GM23338 (cell line): ENCODE results near the gene NPAS3. TPM values are rescaled to one million over a fixed set of nuclear protein-coding genes. Genes with fewer than 3 reads are reported as not detected.

Experiments
- ATAC-seq: fragments of 200-7000 bp; cut with Tn5 transposase; 3 replicates; pipeline ENCODE4 v1.9.1; 2020
- DNase-seq: peaks from one replicate; pipeline ENCODE4 v3.0.0-alpha.2; 2015; ENCODE audit warnings: low spot score
- H2AFZ ChIP-seq: fragments of 200-600 bp; sonication (generic); 2 replicates; pipeline ENCODE4 v1.8.0; 2016; ENCODE audit warnings: antibody characterized with exemption, mild to moderate bottlenecking, moderate library complexity
- H3F3A ChIP-seq: fragments of 200-600 bp; sonication (generic); replicated peaks from 2 replicates; pipeline ENCODE4 v1.8.0; 2017; ENCODE audit warnings: antibody characterized with exemption, mixed run types, low read depth
- H3K27ac ChIP-seq: fragments of 200-600 bp; sonication (generic); 2 replicates; pipeline ENCODE4 v1.6.1; 2016; ENCODE audit warnings: low read depth
- H3K27me3 ChIP-seq: fragments of 200-600 bp; sonication (generic); 2 replicates; pipeline ENCODE4 v1.8.0; 2016; ENCODE audit warnings: mild to moderate bottlenecking, mixed run types, moderate library complexity; ENCODE audit not compliant: insufficient read depth
- H3K36me3 ChIP-seq: fragments of 200-600 bp; sonication (generic); 2 replicates; pipeline ENCODE4 v1.8.0; 2016; ENCODE audit warnings: mild to moderate bottlenecking; ENCODE audit not compliant: insufficient read depth
- H3K4me1 ChIP-seq: fragments of 200-600 bp; sonication (generic); 2 replicates; pipeline ENCODE4 v1.8.0; 2016; ENCODE audit warnings: mild to moderate bottlenecking, moderate library complexity; ENCODE audit not compliant: insufficient read depth
- H3K4me2 ChIP-seq: fragments of 200-600 bp; sonication (generic); 2 replicates; pipeline ENCODE4 v1.7.1; 2017; ENCODE audit warnings: mixed run types
- H3K4me3 ChIP-seq: fragments of 200-600 bp; sonication (generic); 2 replicates; pipeline ENCODE4 v1.6.1; 2016; ENCODE audit warnings: mixed run types
- H3K79me2 ChIP-seq: fragments of 200-600 bp; sonication (generic); replicated peaks from 2 replicates; pipeline ENCODE4 v1.8.0; 2017; ENCODE audit warnings: mild to moderate bottlenecking; ENCODE audit not compliant: insufficient read depth
- H3K9me2 ChIP-seq: fragments of 200-600 bp; sonication (generic); 2 replicates; pipeline ENCODE4 v1.8.0; 2017; ENCODE audit not compliant: insufficient read depth
- H4K20me1 ChIP-seq: fragments of 200-600 bp; sonication (generic); replicated peaks from 2 replicates; pipeline ENCODE4 v1.8.0; 2017; ENCODE audit warnings: mild to moderate bottlenecking; ENCODE audit not compliant: insufficient read depth
- H3K27ac Mint-ChIP-seq: 2 replicates; pipeline ENCODE4 v1.8.0; 2020; ENCODE audit warnings: inconsistent platforms, mild to moderate bottlenecking, moderate library complexity, mixed read lengths
- H3K27me3 Mint-ChIP-seq: 3 replicates; pipeline ENCODE4 v1.8.0; 2022; ENCODE audit warnings: low read depth, mild to moderate bottlenecking, moderate library complexity, mixed read lengths, inconsistent platforms; ENCODE audit not compliant: insufficient read depth, poor library complexity
- H3K36me3 Mint-ChIP-seq: 3 replicates; pipeline ENCODE4 v1.8.0; 2021; ENCODE audit warnings: low read depth, mild to moderate bottlenecking, inconsistent platforms, moderate library complexity, mixed read lengths
- H3K4me1 Mint-ChIP-seq: 3 replicates; pipeline ENCODE4 v1.8.0; 2020; ENCODE audit warnings: mild to moderate bottlenecking, inconsistent platforms, mixed read lengths
- H3K4me3 Mint-ChIP-seq: 3 replicates; pipeline ENCODE4 v1.8.0; 2021; ENCODE audit warnings: moderate library complexity, mild to moderate bottlenecking, inconsistent platforms, mixed read lengths
- H3K9me3 Mint-ChIP-seq: 3 replicates; pipeline ENCODE4 v1.8.0; 2020; ENCODE audit warnings: moderate library complexity, mild to moderate bottlenecking, inconsistent platforms, mixed read lengths
- CREB1 ChIP-seq: fragments of 250-450 bp; sonication (Bioruptor Pico); IDR thresholded peaks from 2 replicates; pipeline ENCODE4 v1.5.0; 2020; ENCODE audit warnings: low read depth, mild to moderate bottlenecking, moderate library complexity
- STAT1 ChIP-seq: IDR thresholded peaks from one replicate; pipeline ENCODE4 v1.6.1; 2016; ENCODE audit warnings: antibody characterized with exemption; ENCODE audit not compliant: unreplicated experiment
- ZNF331 ChIP-seq: fragments of 250-450 bp; sonication (Bioruptor Pico); IDR thresholded peaks from 2 replicates; pipeline ENCODE4 v1.5.0; 2020; ENCODE audit warnings: low read depth, mild to moderate bottlenecking, moderate library complexity
- polyA plus RNA-seq: library from polyadenylated mRNA; unstranded; fragments of >200 nt; fragmentation: Nextera tagmentation; extraction: Ambion mirVana; gene quantifications from 2 replicates; pipeline ENCODE4 v1.2.1, GENCODE V29; 2016
- total RNA-seq: library from RNA; depleted of rRNA; stranded (reverse); fragments of >200 nt; shearing (Covaris generic); gene quantifications from 2 replicates; pipeline ENCODE4 v1.2.3, GENCODE V29; 2014
- TF ChIP-seq, protein P1 (sequence below), 2 experiments: fragments of 200-600 bp in 1 of 2; sonication (generic) in 1 of 2; conservative IDR thresholded peaks; 2 replicates each; pipeline versions ENCODE4 v1.5.1 to v1.6.1; 2016 to 2017; ENCODE audit warnings: antibody characterized with exemption in 2 of 2, low read depth in 2 of 2, mild to moderate bottlenecking in 2 of 2, moderate library complexity in 1 of 2
- TF ChIP-seq, protein P2 (sequence below): fragments of 250-450 bp; sonication (Bioruptor Pico); IDR thresholded peaks from 2 replicates; pipeline ENCODE4 v1.5.0; 2020; ENCODE audit warnings: mild to moderate bottlenecking, moderate library complexity

The NPAS3 gene
- total and polyA plus RNA-seq, 2 experiments from 2014 or later = 0.17 to 0.19 TPM

DNA sequence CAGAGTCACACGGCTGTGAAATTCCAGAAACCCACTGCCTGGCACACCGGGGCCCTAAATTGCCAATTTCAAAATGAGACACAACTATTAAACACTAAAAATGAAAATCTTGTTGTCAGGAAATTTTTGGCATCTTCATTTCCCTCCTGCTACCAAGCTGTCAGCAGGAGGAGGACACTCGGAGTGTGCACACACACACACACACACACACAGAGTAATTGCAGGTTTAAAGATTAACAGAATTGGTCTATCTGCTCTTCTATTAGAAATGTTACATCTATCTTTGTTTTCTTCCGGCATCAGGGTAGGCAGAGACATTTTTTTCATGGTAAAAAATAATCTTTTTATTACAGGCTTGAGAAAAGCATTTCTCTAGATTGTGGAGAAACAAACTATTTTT lies 698.0 kb downstream of the NPAS3 start (continued):
- TF ChIP-seq, protein P1, sequence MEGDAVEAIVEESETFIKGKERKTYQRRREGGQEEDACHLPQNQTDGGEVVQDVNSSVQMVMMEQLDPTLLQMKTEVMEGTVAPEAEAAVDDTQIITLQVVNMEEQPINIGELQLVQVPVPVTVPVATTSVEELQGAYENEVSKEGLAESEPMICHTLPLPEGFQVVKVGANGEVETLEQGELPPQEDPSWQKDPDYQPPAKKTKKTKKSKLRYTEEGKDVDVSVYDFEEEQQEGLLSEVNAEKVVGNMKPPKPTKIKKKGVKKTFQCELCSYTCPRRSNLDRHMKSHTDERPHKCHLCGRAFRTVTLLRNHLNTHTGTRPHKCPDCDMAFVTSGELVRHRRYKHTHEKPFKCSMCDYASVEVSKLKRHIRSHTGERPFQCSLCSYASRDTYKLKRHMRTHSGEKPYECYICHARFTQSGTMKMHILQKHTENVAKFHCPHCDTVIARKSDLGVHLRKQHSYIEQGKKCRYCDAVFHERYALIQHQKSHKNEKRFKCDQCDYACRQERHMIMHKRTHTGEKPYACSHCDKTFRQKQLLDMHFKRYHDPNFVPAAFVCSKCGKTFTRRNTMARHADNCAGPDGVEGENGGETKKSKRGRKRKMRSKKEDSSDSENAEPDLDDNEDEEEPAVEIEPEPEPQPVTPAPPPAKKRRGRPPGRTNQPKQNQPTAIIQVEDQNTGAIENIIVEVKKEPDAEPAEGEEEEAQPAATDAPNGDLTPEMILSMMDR (conservative IDR thresholded peaks at IDR 0.05; ENCODE audit: low read depth in 2 of 2) = no peak
- TF ChIP-seq, protein P2, sequence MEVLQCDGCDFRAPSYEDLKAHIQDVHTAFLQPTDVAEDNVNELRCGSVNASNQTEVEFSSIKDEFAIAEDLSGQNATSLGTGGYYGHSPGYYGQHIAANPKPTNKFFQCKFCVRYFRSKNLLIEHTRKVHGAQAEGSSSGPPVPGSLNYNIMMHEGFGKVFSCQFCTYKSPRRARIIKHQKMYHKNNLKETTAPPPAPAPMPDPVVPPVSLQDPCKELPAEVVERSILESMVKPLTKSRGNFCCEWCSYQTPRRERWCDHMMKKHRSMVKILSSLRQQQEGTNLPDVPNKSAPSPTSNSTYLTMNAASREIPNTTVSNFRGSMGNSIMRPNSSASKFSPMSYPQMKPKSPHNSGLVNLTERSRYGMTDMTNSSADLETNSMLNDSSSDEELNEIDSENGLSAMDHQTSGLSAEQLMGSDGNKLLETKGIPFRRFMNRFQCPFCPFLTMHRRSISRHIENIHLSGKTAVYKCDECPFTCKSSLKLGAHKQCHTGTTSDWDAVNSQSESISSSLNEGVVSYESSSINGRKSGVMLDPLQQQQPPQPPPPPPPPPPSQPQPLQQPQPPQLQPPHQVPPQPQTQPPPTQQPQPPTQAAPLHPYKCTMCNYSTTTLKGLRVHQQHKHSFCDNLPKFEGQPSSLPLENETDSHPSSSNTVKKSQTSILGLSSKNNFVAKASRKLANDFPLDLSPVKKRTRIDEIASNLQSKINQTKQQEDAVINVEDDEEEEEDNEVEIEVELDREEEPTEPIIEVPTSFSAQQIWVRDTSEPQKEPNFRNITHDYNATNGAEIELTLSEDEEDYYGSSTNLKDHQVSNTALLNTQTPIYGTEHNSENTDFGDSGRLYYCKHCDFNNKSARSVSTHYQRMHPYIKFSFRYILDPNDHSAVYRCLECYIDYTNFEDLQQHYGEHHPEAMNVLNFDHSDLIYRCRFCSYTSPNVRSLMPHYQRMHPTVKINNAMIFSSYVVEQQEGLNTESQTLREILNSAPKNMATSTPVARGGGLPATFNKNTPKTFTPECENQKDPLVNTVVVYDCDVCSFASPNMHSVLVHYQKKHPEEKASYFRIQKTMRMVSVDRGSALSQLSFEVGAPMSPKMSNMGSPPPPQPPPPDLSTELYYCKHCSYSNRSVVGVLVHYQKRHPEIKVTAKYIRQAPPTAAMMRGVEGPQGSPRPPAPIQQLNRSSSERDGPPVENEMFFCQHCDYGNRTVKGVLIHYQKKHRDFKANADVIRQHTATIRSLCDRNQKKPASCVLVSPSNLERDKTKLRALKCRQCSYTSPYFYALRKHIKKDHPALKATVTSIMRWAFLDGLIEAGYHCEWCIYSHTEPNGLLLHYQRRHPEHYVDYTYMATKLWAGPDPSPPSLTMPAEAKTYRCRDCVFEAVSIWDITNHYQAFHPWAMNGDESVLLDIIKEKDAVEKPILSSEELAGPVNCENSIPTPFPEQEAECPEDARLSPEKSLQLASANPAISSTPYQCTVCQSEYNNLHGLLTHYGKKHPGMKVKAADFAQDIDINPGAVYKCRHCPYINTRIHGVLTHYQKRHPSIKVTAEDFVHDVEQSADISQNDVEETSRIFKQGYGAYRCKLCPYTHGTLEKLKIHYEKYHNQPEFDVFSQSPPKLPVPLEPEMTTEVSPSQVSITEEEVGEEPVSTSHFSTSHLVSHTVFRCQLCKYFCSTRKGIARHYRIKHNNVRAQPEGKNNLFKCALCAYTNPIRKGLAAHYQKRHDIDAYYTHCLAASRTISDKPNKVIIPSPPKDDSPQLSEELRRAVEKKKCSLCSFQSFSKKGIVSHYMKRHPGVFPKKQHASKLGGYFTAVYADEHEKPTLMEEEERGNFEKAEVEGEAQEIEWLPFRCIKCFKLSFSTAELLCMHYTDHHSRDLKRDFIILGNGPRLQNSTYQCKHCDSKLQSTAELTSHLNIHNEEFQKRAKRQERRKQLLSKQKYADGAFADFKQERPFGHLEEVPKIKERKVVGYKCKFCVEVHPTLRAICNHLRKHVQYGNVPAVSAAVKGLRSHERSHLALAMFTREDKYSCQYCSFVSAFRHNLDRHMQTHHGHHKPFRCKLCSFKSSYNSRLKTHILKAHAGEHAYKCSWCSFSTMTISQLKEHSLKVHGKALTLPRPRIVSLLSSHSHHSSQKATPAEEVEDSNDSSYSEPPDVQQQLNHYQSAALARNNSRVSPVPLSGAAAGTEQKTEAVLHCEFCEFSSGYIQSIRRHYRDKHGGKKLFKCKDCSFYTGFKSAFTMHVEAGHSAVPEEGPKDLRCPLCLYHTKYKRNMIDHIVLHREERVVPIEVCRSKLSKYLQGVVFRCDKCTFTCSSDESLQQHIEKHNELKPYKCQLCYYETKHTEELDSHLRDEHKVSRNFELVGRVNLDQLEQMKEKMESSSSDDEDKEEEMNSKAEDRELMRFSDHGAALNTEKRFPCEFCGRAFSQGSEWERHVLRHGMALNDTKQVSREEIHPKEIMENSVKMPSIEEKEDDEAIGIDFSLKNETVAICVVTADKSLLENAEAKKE (CRISPR knock-in tag) = no peak
- no peak for TF ChIP-seq CREB1 (CRISPR knock-in tag)
- no peak for TF ChIP-seq ZNF331 (CRISPR knock-in tag)

DNA sequence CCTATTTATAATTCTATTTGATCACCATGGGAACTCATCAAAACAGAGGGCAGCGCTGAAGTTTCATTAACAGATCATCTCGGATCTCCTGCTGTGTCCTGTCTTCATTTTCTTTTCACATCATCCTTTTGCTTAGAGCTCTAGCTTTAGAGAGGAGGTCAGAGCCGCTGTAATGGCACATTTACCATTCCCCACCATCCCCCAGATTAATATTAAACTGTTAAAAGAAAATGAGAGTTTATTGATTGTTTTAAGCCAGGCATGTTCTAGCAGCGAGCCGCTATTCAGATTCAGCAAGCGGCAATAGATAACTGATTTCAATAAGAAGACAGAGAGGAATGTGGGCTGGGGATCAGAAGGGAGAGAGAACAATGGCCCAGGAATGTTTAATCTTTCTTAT lies 703.4 kb downstream of the NPAS3 start:
- no peaks in the 10 kb centered on the region for H3K36me3 ChIP-seq
- peaks cover 34% of the 10 kb centered on the region for H3K4me1 Mint-ChIP-seq
- peak overlapping the region; percentile 60 for H3K4me2 ChIP-seq
- no peak overlapping the region for H2AFZ ChIP-seq
- H3K27me3 ChIP-seq = no peaks in the 10 kb centered on the region
- no peaks in the 10 kb centered on the region for H3F3A ChIP-seq
- H3K36me3 Mint-ChIP-seq = no peaks in the 10 kb centered on the region
- H3K4me1 ChIP-seq = peaks cover 20% of the 10 kb centered on the region
- peak overlapping the region; percentile 31 for H3K4me3 ChIP-seq
- H3K9me3 Mint-ChIP-seq = no peaks in the 10 kb centered on the region
- peak; percentile 68 for DNase-seq
- no peaks in the 10 kb centered on the region for H4K20me1 ChIP-seq
- TF ChIP-seq CREB1 (CRISPR knock-in tag) = no peak
- no peak for TF ChIP-seq STAT1
- no peak for TF ChIP-seq ZNF331 (CRISPR knock-in tag)
- ATAC-seq = peak; percentile 90
- H3K27ac ChIP-seq = 0 out of 2 replicates have a peak overlapping the region, but pooled peaks have one; percentile 7
- H3K9me2 ChIP-seq = no peaks in the 10 kb centered on the region
- H3K4me3 Mint-ChIP-seq = peak overlapping the region; percentile 51
- H3K27me3 Mint-ChIP-seq = no peaks in the 10 kb centered on the region
- no peaks in the 10 kb centered on the region for H3K79me2 ChIP-seq
- peak overlapping the region; percentile 16; the same call in 1 of the 2 replicates for H3K27ac Mint-ChIP-seq
